K562 (cell line): ENCODE results near the gene JPH2. TPM values are rescaled to one million over a fixed set of nuclear protein-coding genes. Genes with fewer than 3 reads are reported as not detected.

Experiments used
- ATAC-seq: fragments of 200-7000 bp; cut with Tn5 transposase; 3 replicates; pipeline ENCODE4 v1.9.1; 2020; ENCODE audit warnings: moderate library complexity
- BruUV-seq: library from RNA; stranded (reverse); fragments of 400-500 nt; replicated peaks from 2 replicates; lab custom pipeline; 2021; lab: Mats Ljungman, UMichigan
- CTCF ChIA-PET: fragments of 300-600 bp; formaldehyde crosslinking; extraction: SDS; loops from one replicate; lab custom pipeline; 2021; ENCODE audit warnings: low intra/inter-chr PET ratio; lab: Yijun Ruan, JAX
- POLR2A ChIA-PET: fragments of 300-600, 350-650 bp; sonication (Branson Sonifier 250); formaldehyde crosslinking; extraction: SDS; loops from one replicate; lab custom pipeline; 2021; ENCODE audit warnings: antibody characterized with exemption, inconsistent platforms; lab: Yijun Ruan, JAX
- DNase-seq, 4 experiments: peaks; one replicate each; pipeline versions ENCODE4 v3.0.0 to v3.0.0-alpha.2; 2011 to 2018; ENCODE audit warnings: low spot score in 3 of 4, mixed read lengths in 3 of 4; ENCODE audit errors: extremely low read depth in 1 of 4
- FAIRE-seq: peaks from 2 replicates; lab custom pipeline; 2011; peaks lifted over from hg19 to GRCh38; lab: Jason Lieb, UNC
- H2AFZ ChIP-seq: 2 replicates; pipeline ENCODE4 v1.6.0; 2011; ENCODE audit warnings: low read depth, low read length, control low read depth, inconsistent platforms
- H3K27ac ChIP-seq: fragments of 200-600 bp; 3 replicates; pipeline ENCODE4 v1.8.0; 2011; ENCODE audit warnings: low read depth, mild to moderate bottlenecking, control low read depth, inconsistent platforms, low read length, moderate library complexity, mixed read lengths; ENCODE audit errors: extremely low read depth
- H3K27me3 ChIP-seq, 2 experiments: fragments of 300-600 bp in 1 of 2; 2 replicates in 1 of 2; 3 replicates in 1 of 2; pipeline versions ENCODE4 v1.6.0 to v1.8.0; 2011; ENCODE audit warnings: inconsistent platforms in 2 of 2, low read length in 2 of 2, mild to moderate bottlenecking in 1 of 2, mixed read lengths in 1 of 2, moderate library complexity in 1 of 2; ENCODE audit not compliant: control insufficient read depth in 2 of 2, insufficient read depth in 2 of 2
- H3K36me3 ChIP-seq: fragments of 300-600 bp; 3 replicates; pipeline ENCODE4 v1.8.0; 2011; ENCODE audit warnings: mild to moderate bottlenecking, low read length, inconsistent platforms; ENCODE audit not compliant: control insufficient read depth, insufficient read depth
- H3K4me1 ChIP-seq, 2 experiments: fragments of 200-600 bp in 1 of 2; replicated peaks in 1 of 2; 2 replicates in 1 of 2; 3 replicates in 1 of 2; pipeline versions ENCODE4 v1.5.1 to v1.8.0; 2011; ENCODE audit warnings: inconsistent platforms in 2 of 2, low read length in 2 of 2, mild to moderate bottlenecking in 1 of 2, mixed read lengths in 1 of 2, moderate library complexity in 1 of 2; ENCODE audit not compliant: control insufficient read depth in 2 of 2, insufficient read depth in 2 of 2
- H3K4me2 ChIP-seq: 2 replicates; pipeline ENCODE4 v1.6.1; 2011; ENCODE audit warnings: low read length, control low read depth, inconsistent platforms, mixed read lengths; ENCODE audit not compliant: insufficient read depth
- H3K4me3 ChIP-seq: fragments of 200-600 bp; sonication (generic), shearing (Covaris generic); 2 replicates; pipeline ENCODE4 v1.5.1; 2016; ENCODE audit warnings: control low read depth, inconsistent platforms
- H3K79me2 ChIP-seq: fragments of 200-600 bp; 3 replicates; pipeline ENCODE4 v1.8.0; 2011; ENCODE audit warnings: low read length, inconsistent platforms; ENCODE audit not compliant: control insufficient read depth, insufficient read depth
- H3K9ac ChIP-seq, 2 experiments: 2 replicates each; pipeline versions ENCODE4 v1.6.0 to v1.6.1; 2011; ENCODE audit warnings: low read depth in 2 of 2, low read length in 2 of 2, control low read depth in 1 of 2, inconsistent platforms in 1 of 2, mild to moderate bottlenecking in 1 of 2, mixed read lengths in 1 of 2; ENCODE audit not compliant: insufficient read depth in 1 of 2
- H3K9me1 ChIP-seq: one replicate; pipeline ENCODE4 v1.6.0; 2011; ENCODE audit warnings: inconsistent platforms, mild to moderate bottlenecking, low read length, moderate library complexity; ENCODE audit not compliant: control insufficient read depth, insufficient read depth
- H3K9me3 ChIP-seq: replicated peaks from 2 replicates; pipeline ENCODE4 v1.5.1; 2011; ENCODE audit warnings: low read depth, low read length, inconsistent platforms; ENCODE audit not compliant: control insufficient read depth, insufficient read depth
- H4K20me1 ChIP-seq: replicated peaks from 2 replicates; pipeline ENCODE4 v1.6.1; 2011; ENCODE audit warnings: low read length, inconsistent platforms, mixed read lengths; ENCODE audit not compliant: control insufficient read depth, insufficient read depth
- CBX2 ChIP-seq: fragments of 200-600 bp; sonication (generic); IDR thresholded peaks from one replicate; pipeline ENCODE4 v1.6.1; 2012; ENCODE audit warnings: mild to moderate bottlenecking, low read length, inconsistent platforms; ENCODE audit not compliant: insufficient read depth, poor library complexity, severe bottlenecking
- EP300 ChIP-seq: IDR thresholded peaks from 2 replicates; pipeline ENCODE4 v1.6.1; 2012; ENCODE audit warnings: low read length, improper control_type of control experiment
- GABPA ChIP-seq: fragments of 200-800 bp; sonication (Bioruptor generic); conservative IDR thresholded peaks from 2 replicates; pipeline ENCODE4 v1.6.1; 2016; ENCODE audit warnings: low read depth, missing genetic modification characterization, missing compliant biosample characterization
- HBP1 ChIP-seq: fragments of 450-650 bp; formaldehyde crosslinking; IDR thresholded peaks from 2 replicates; pipeline ENCODE4 v1.4.0; 2022; ENCODE audit warnings: missing genetic modification characterization
- HNRNPH1 ChIP-seq: fragments of 200-400 bp; formaldehyde crosslinking; optimal IDR thresholded peaks from 2 replicates; pipeline ENCODE3; 2017; ENCODE audit warnings: low read depth, mild to moderate bottlenecking, low read length, moderate library complexity
- LEF1 ChIP-seq: fragments of 450-650 bp; IDR thresholded peaks from 2 replicates; pipeline ENCODE4 v1.6.1; 2016; ENCODE audit warnings: mild to moderate bottlenecking
- SMAD3 ChIP-seq: fragments of 450-650 bp; formaldehyde crosslinking; conservative IDR thresholded peaks from 2 replicates; pipeline ENCODE4 v1.4.0; 2020; ENCODE audit warnings: mild to moderate bottlenecking
- ZBTB49 ChIP-seq: sonication (generic); formaldehyde crosslinking; IDR thresholded peaks from 2 replicates; pipeline ENCODE4 v1.8.0; 2022; ENCODE audit warnings: missing genetic modification reagents, mild to moderate bottlenecking, borderline replicate concordance
- ZNF253 ChIP-seq: fragments of 250-450 bp; sonication (Bioruptor Pico); conservative IDR thresholded peaks from 2 replicates; pipeline ENCODE4 v1.6.1; 2021; ENCODE audit warnings: mild to moderate bottlenecking
- ZNF398 ChIP-seq: fragments of 250-450 bp; sonication (Bioruptor Pico); IDR thresholded peaks from 2 replicates; pipeline ENCODE4 v1.8.0; 2021; ENCODE audit warnings: moderate library complexity, mild to moderate bottlenecking, inconsistent platforms
- ZNF511 ChIP-seq: sonication (generic); formaldehyde crosslinking; IDR thresholded peaks from 2 replicates; pipeline ENCODE4 v1.8.0; 2022; ENCODE audit warnings: mild to moderate bottlenecking, missing genetic modification reagents
- ZNF583 ChIP-seq: fragments of 250-450 bp; sonication (Bioruptor Pico); IDR thresholded peaks from 2 replicates; pipeline ENCODE4 v1.4.0; 2020
- ZNF830 ChIP-seq: fragments of 250-450 bp; sonication (Bioruptor Pico); IDR thresholded peaks from 2 replicates; pipeline ENCODE4 v1.5.0; 2021; ENCODE audit warnings: mild to moderate bottlenecking
- WGBS: fragments of 100-300 bp; shearing (Covaris generic); methylation state at CpG from one replicate; pipeline ENCODE4 v1.1.6; 2016; ENCODE audit warnings: low coverage, mixed read lengths; ENCODE audit not compliant: insufficient coverage; ENCODE audit errors: missing lambda C conversion rate; 5-methylcytosine and 5-hydroxymethylcytosine counted together
- in situ Hi-C: fragments of 300-500 bp; cut with MboI; formaldehyde crosslinking; loops from 4 replicates; pipeline ENCODE4 v1.15.0; 2018; ENCODE audit warnings: inconsistent platforms, mixed read lengths
- intact Hi-C: fragments of 100-400 bp; cut with micrococcal nuclease; formaldehyde crosslinking; loops from 2 replicates; pipeline ENCODE4 v1.14.2; 2022
- polyA plus RNA-seq, 8 experiments: library from polyadenylated mRNA; depleted of rRNA in 4 of 8; stranded (reverse) in 5 of 8; unstranded in 3 of 8; fragments of >200 nt; fragmentation: Nextera tagmentation in 2 of 8; fragmentation: Illumina TruSeq in 1 of 8; extraction: Ambion mirVana in 2 of 8; extraction: Trizol in 1 of 8; gene quantifications; 2 replicates each; pipeline versions ENCODE4 v1.2.1 to v1.2.3, GENCODE V29; 2011 to 2014; ENCODE audit warnings: inconsistent platforms in 1 of 8, missing spikeins in 1 of 8
- total RNA-seq, 7 experiments: library from RNA; depleted of rRNA in 6 of 7; stranded (reverse); fragments of >200 nt in 6 of 7; fragmentation: Illumina TruSeq in 2 of 7; extraction: Trizol in 2 of 7; gene quantifications; 2 replicates each; pipeline versions ENCODE4 v1.2.1 to v1.2.3, GENCODE V29; 2011 to 2021; ENCODE audit warnings: low replicate concordance in 1 of 7

JPH2 gene
- total and polyA plus RNA-seq, 9 of the 15 experiments (the other 6 are each of a cell fraction or from before 2014, with no cell fraction given): not detected

- TF ChIP-seq ZNF398 (no peak), HNRNPH1 (no peak)
- TF ChIP-seq, all 486 proteins: peak for 0
Observed at GRCh38 chr20:44087857-44088120, 99.2 kb downstream of the JPH2 start (continued).

- DNase-seq (no peak), ATAC-seq (no peak), FAIRE-seq (no peak)
- CTCF ChIA-PET: no interaction called here
- Histone ChIP-seq H3K4me1 (peaks cover 0 to 4% of the 10 kb centered on the region in 2 experiments; a peak in 1 of 5 replicates), H4K20me1 (no peaks in the 10 kb centered on the region; the same call in 1 of the 2 replicates), H3K9ac (no peak overlapping the region), H3K79me2 (no peaks in the 10 kb centered on the region), H3K27ac (no peak overlapping the region), H3K9me1 (no peaks in the 10 kb centered on the region), H3K4me3 (no peak overlapping the region), H3K27me3 (peaks cover 16 to 41% of the 10 kb centered on the region in 2 experiments), H2AFZ (no peak overlapping the region), H3K9me3 (no peaks in the 10 kb centered on the region), H3K4me2 (no peak overlapping the region), H3K36me3 (no peaks in the 10 kb centered on the region)
- POLR2A ChIA-PET: no interaction called here
- intact Hi-C loops (loop anchor here (10.0 kb wide), 1 partner anchor 552 kb away; no protein-coding TSS in a partner anchor), in situ Hi-C loops (loop anchor here (10.0 kb wide), 1 partner anchor 542 kb away; no protein-coding TSS in a partner anchor)
- WGBS: 0% methylated on average over 15 of the region's 15 CpGs
- no TSS peak for BruUV-seq
- TF ChIP-seq GABPA (tag) (no peak), EP300 (no peak), ZNF830 (CRISPR knock-in tag) (no peak), HBP1 (CRISPR knock-in tag) (no peak), ZNF253 (no peak), ZNF583 (CRISPR knock-in tag) (no peak), ZBTB49 (CRISPR knock-in tag) (no peak), CBX2 (no peak), ZNF511 (CRISPR knock-in tag) (no peak), SMAD3 (no peak), LEF1 (no peak)
Observed at GRCh38 chr20:44087051-44087856, 99.7 kb downstream of the JPH2 start.
